ENCODE results near the gene LRRC4.

GRCh38 chr7:127993317-127993716 is 37.9 kb downstream of the LRRC4 start:
- TF ChIP-seq CTCF (IDR thresholded peaks at IDR 0.05 in 8 of 11, conservative IDR thresholded peaks at IDR 0.05 in 3 of 11) (no peak), POLR2A (IDR thresholded peaks at IDR 0.05) (no peak)

Measured in spleen (tissue), 7 donors.